ENCODE measurements around the gene GTF3C5. TPM values are rescaled to one million over a fixed set of nuclear protein-coding genes. Genes with fewer than 3 reads are reported as not detected.
"Not testable (repeated sequence)": the region's sequence is repeated elsewhere in the genome, so short reads cannot be mapped to it uniquely, and the experiment has no call there.

Gene GTF3C5
- total RNA-seq, 2 experiments from 2014 or later, result 91.6 to 97.0 TPM

DNA sequence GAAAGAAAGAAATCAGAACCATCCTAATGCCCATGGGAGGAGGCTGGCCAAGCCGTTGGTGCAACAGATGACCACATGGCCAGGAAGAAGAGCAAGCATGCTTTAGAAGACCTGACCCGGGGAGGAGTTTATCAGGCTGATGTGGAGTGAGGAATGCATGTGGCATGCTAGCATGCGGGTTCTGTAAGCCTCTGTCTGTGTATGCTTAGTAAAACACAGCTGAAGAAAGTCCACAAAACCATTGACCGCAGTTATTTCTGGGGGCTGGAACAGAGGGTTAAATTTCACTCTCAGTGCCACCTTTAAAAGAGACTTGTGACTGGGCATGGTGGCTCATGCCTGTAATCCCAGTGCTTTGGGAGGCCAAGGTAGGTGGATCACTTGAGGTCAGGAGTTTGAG, 33.2 kb upstream of the GTF3C5 start:
- Histone ChIP-seq H3K4me2 (ENCODE audit: low read length) (no peak overlapping the region), H2AFZ (ENCODE audit: low read length) (no peak overlapping the region), H3K9me3 (ENCODE audit: low read length) (no peaks in the 10 kb centered on the region), H3K9me2 (ENCODE audit: insufficient read depth, low read length) (no peaks in the 10 kb centered on the region), H3K36me3 (ENCODE audit: insufficient read depth, low read length) (no peaks in the 10 kb centered on the region), H4K20me1 (ENCODE audit: insufficient read depth, low read length) (no peaks in the 10 kb centered on the region), H3K27ac (ENCODE audit: low read depth, low read length, poor library complexity, severe bottlenecking) (no peak overlapping the region), H3K4me1 (ENCODE audit: insufficient read depth, low read length, poor library complexity, severe bottlenecking) (peaks cover 10% of the 10 kb centered on the region), H3K79me2 (ENCODE audit: insufficient read depth, low read depth, low read length) (no peaks in the 10 kb centered on the region), H3K4me3 (ENCODE audit: low read depth, low read length, poor library complexity, severe bottlenecking) (no peak overlapping the region)
- ChIA-PET POLR2A (interaction anchor here (0.5 kb wide), 1 partner anchor 9 kb away, joined by 3 read pairs; no protein-coding TSS in a partner anchor), CTCF (ENCODE audit: unreplicated experiment) (no interaction called here)
- no TSS peak for BruUV-seq (replicated peaks)
- intact Hi-C loops (cut with micrococcal nuclease; ENCODE audit: unreplicated experiment), result no loop called here
- no peak for TF ChIP-seq EZH2phosphoT487 (IDR thresholded peaks at IDR 0.05; ENCODE audit: borderline replicate concordance, low read depth, low read length)
- TF ChIP-seq, protein P1, sequence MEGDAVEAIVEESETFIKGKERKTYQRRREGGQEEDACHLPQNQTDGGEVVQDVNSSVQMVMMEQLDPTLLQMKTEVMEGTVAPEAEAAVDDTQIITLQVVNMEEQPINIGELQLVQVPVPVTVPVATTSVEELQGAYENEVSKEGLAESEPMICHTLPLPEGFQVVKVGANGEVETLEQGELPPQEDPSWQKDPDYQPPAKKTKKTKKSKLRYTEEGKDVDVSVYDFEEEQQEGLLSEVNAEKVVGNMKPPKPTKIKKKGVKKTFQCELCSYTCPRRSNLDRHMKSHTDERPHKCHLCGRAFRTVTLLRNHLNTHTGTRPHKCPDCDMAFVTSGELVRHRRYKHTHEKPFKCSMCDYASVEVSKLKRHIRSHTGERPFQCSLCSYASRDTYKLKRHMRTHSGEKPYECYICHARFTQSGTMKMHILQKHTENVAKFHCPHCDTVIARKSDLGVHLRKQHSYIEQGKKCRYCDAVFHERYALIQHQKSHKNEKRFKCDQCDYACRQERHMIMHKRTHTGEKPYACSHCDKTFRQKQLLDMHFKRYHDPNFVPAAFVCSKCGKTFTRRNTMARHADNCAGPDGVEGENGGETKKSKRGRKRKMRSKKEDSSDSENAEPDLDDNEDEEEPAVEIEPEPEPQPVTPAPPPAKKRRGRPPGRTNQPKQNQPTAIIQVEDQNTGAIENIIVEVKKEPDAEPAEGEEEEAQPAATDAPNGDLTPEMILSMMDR (conservative IDR thresholded peaks at IDR 0.05; ENCODE audit: low read length), result no peak
- DNase-seq (ENCODE audit: low spot score), result no peak

DNA sequence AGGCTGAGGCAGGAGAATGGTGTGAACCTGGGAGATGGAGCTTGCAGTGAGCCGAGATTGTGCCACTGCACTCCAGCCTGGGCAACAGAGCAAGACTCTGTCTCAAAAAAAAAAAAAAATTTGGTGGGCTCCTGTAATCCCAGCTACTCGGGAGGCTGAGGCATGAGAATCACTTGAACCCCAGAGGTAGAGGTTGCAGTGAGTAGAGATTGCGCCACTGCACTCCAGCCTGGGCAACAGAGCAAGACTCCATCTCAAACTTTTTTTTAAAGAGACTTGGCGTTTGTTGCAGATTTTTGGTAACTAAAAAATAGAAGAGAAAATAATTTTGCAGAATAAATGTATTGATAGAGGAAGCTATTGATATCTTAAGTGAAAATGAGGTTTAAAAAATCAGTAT, 32.6 kb upstream of the GTF3C5 start:
- H3K4me2 ChIP-seq (ENCODE audit: low read length); H3K36me3 ChIP-seq (ENCODE audit: insufficient read depth, low read length); H3K4me3 ChIP-seq (ENCODE audit: low read depth, low read length, poor library complexity, severe bottlenecking); H3K27ac ChIP-seq (ENCODE audit: low read depth, low read length, poor library complexity, severe bottlenecking); H3K9me2 ChIP-seq (ENCODE audit: insufficient read depth, low read length); BruUV-seq (replicated peaks); H3K9me3 ChIP-seq (ENCODE audit: low read length); H3K79me2 ChIP-seq (ENCODE audit: insufficient read depth, low read depth, low read length); H4K20me1 ChIP-seq (ENCODE audit: insufficient read depth, low read length); H2AFZ ChIP-seq (ENCODE audit: low read length); DNase-seq (ENCODE audit: low spot score); CTCF ChIA-PET (ENCODE audit: unreplicated experiment); intact Hi-C loops (cut with micrococcal nuclease; ENCODE audit: unreplicated experiment): not testable (repeated sequence)
- POLR2A ChIA-PET, result interaction anchor here (0.5 kb wide), 1 partner anchor 8 kb away, joined by 3 read pairs; no protein-coding TSS in a partner anchor
- H3K4me1 ChIP-seq (ENCODE audit: insufficient read depth, low read length, poor library complexity, severe bottlenecking), result peaks cover 10% of the 10 kb centered on the region

DNA sequence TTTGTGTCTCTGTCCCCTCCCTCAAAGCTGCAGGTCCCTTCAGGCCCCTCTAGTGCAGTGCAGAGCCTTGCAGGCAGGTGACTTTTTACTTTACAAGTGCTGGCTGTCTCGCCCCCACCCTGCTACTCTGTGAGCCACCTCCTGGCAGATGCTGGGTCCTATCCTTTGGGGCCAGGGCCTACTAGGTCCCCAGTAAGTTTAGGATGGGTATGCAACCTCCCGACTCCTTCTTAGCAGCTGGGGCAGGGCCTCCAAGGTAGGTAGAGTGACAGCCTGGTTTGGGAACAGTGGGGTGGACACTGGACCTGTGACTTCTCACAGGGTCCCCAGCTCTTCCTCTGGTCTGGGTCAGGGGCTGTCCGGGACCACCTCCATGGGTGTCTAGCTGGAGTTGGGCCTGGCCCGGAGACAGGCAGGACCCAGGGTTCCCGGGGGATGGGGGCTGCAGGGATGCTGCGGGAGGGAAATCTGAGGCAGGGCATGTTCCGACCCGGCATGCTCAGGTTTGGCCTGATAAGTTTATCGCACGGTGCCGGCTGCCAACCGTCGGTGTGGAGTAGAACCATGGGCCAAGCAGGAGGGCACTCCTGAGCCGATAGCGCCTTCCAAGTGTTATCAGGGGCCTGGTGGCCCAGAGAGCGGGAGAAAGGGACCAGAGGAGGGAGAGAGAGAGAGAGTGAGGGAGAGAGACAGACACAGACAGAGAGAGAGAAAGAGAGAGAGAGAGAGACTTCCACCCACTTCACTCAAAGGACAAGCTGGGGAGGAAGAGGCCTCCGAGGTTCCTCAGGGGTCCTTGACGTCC, 31.8 kb upstream of the GTF3C5 start:
- POLR2A ChIA-PET, result no interaction called here
- no peak for TF ChIP-seq EZH2phosphoT487 (IDR thresholded peaks at IDR 0.05; ENCODE audit: borderline replicate concordance, low read depth, low read length)
- TF ChIP-seq, protein P1 (conservative IDR thresholded peaks at IDR 0.05; ENCODE audit: low read length), result no peak
- Histone ChIP-seq H3K4me3 (ENCODE audit: low read depth, low read length, poor library complexity, severe bottlenecking) (no peak overlapping the region), H2AFZ (ENCODE audit: low read length) (no peak overlapping the region), H3K79me2 (ENCODE audit: insufficient read depth, low read depth, low read length) (no peaks in the 10 kb centered on the region), H3K9me3 (ENCODE audit: low read length) (no peaks in the 10 kb centered on the region), H3K27ac (ENCODE audit: low read depth, low read length, poor library complexity, severe bottlenecking) (no peak overlapping the region), H3K36me3 (ENCODE audit: insufficient read depth, low read length) (no peaks in the 10 kb centered on the region), H4K20me1 (ENCODE audit: insufficient read depth, low read length) (no peaks in the 10 kb centered on the region), H3K9me2 (ENCODE audit: insufficient read depth, low read length) (no peaks in the 10 kb centered on the region), H3K4me1 (ENCODE audit: insufficient read depth, low read length, poor library complexity, severe bottlenecking) (peaks cover 10% of the 10 kb centered on the region), H3K4me2 (ENCODE audit: low read length) (no peak overlapping the region)
- CTCF ChIA-PET (ENCODE audit: unreplicated experiment), result no interaction called here
- DNase-seq (ENCODE audit: low spot score), result no peak
- intact Hi-C loops (cut with micrococcal nuclease; ENCODE audit: unreplicated experiment), result no loop called here
- no TSS peak for BruUV-seq (replicated peaks)

All from OCI-LY7 (cell line).